Measurements from ENCODE around the gene SUZ12. TPM values are rescaled to one million over a fixed set of nuclear protein-coding genes. Genes with fewer than 3 reads are reported as not detected.
"Not testable (repeated sequence)": the region's sequence is repeated elsewhere in the genome, so short reads cannot be mapped to it uniquely, and the experiment has no call there.

Gene SUZ12
- total RNA-seq, 4 donors from 2014 or later: 7.0 to 9.2 (median 8.4) TPM

- in situ Hi-C loops (cut with MboI; ENCODE audit: low sequenced_read_pairs in 4 of 4) (loop anchor here in 1 of 4 donors (25.0 kb wide), 1 partner anchor 316 kb away; the partner anchor contains the start of gene C17orf75), intact Hi-C loops (cut with DNase I; ENCODE audit: low total_unique reads) (no loop called here)
- Histone ChIP-seq H3K36me3 (no peaks in the 10 kb centered on the region), H3K27ac (peak overlapping the region in 3 of 4 donors; percentile 4 to 54 (median 27)), H3K9me3 (no peaks in the 10 kb centered on the region), H3K4me1 (peaks cover 21 to 22% of the 10 kb centered on the region in 2 donors), H3K4me3 (no peak overlapping the region), H3K27me3 (no peaks in the 10 kb centered on the region)
- ATAC-seq (no peak), DNase-seq (no peak)
- no peak for TF ChIP-seq CTCF (IDR thresholded peaks at IDR 0.05 in 4 of 5, conservative IDR thresholded peaks at IDR 0.05 in 1 of 5)
- TF ChIP-seq POLR2A (IDR thresholded peaks at IDR 0.05): no peak
Observed at GRCh38 chr17:32021615-32021955, 84.8 kb downstream of the SUZ12 start.

- H3K27me3 ChIP-seq; H3K4me3 ChIP-seq; H3K9me3 ChIP-seq; intact Hi-C loops (cut with DNase I; ENCODE audit: low total_unique reads); H3K36me3 ChIP-seq; ATAC-seq; DNase-seq; H3K27ac ChIP-seq: not testable (repeated sequence)
- in situ Hi-C loops (cut with MboI; ENCODE audit: low sequenced_read_pairs in 4 of 4): loop anchor here in 1 of 4 donors (25.0 kb wide), 1 partner anchor 315 kb away; the partner anchor contains the start of gene C17orf75
- H3K4me1 ChIP-seq: peaks cover 13 to 16% of the 10 kb centered on the region in 2 donors
Observed at GRCh38 chr17:32022554-32022953, 85.7 kb downstream of the SUZ12 start.

- H3K27ac ChIP-seq; ATAC-seq; DNase-seq; H3K4me3 ChIP-seq; H3K36me3 ChIP-seq; H3K4me1 ChIP-seq; intact Hi-C loops (cut with DNase I; ENCODE audit: low total_unique reads); H3K27me3 ChIP-seq; in situ Hi-C loops (cut with MboI; ENCODE audit: low sequenced_read_pairs in 4 of 4); H3K9me3 ChIP-seq: not testable (repeated sequence)
Observed at GRCh38 chr17:32027271-32027670, 90.5 kb downstream of the SUZ12 start.

- no peaks in the 10 kb centered on the region for H3K27me3 ChIP-seq
- peaks cover 4 to 43% of the 10 kb centered on the region in 2 donors for H3K36me3 ChIP-seq
- H3K9me3 ChIP-seq: no peaks in the 10 kb centered on the region
- intact Hi-C loops (cut with DNase I; ENCODE audit: low total_unique reads) (no loop called here), in situ Hi-C loops (cut with MboI; ENCODE audit: low sequenced_read_pairs in 4 of 4) (no loop called here)
- no peak for ATAC-seq
- H3K4me3 ChIP-seq: no peak overlapping the region
- no peaks in the 10 kb centered on the region for H3K4me1 ChIP-seq
- DNase-seq: no peak
- H3K27ac ChIP-seq: no peak overlapping the region
- TF ChIP-seq POLR2A (IDR thresholded peaks at IDR 0.05) (no peak), CTCF (IDR thresholded peaks at IDR 0.05 in 4 of 5, conservative IDR thresholded peaks at IDR 0.05 in 1 of 5) (no peak)
Observed at GRCh38 chr17:32033223-32033622, 96.4 kb downstream of the SUZ12 start.

GRCh38 chr17:32033812-32034211 lies 97.0 kb downstream of the SUZ12 start:
- H3K4me1 ChIP-seq; ATAC-seq; in situ Hi-C loops (cut with MboI; ENCODE audit: low sequenced_read_pairs in 4 of 4); intact Hi-C loops (cut with DNase I; ENCODE audit: low total_unique reads); H3K27me3 ChIP-seq; H3K27ac ChIP-seq; H3K9me3 ChIP-seq; DNase-seq; H3K4me3 ChIP-seq: not testable (repeated sequence)
- H3K36me3 ChIP-seq: peaks cover 4 to 48% of the 10 kb centered on the region in 2 donors

GRCh38 chr17:32040246-32040645 lies 103.4 kb downstream of the SUZ12 start:
- ATAC-seq; in situ Hi-C loops (cut with MboI; ENCODE audit: low sequenced_read_pairs in 4 of 4); H3K27me3 ChIP-seq; H3K9me3 ChIP-seq; H3K4me3 ChIP-seq; DNase-seq; intact Hi-C loops (cut with DNase I; ENCODE audit: low total_unique reads); H3K27ac ChIP-seq; H3K4me1 ChIP-seq: not testable (repeated sequence)
- H3K36me3 ChIP-seq: peaks cover 4 to 55% of the 10 kb centered on the region in 2 donors

- peaks cover 0 to 44% of the 10 kb centered on the region in 2 donors for H3K36me3 ChIP-seq
- DNase-seq; H3K9me3 ChIP-seq; H3K4me3 ChIP-seq; in situ Hi-C loops (cut with MboI; ENCODE audit: low sequenced_read_pairs in 4 of 4); H3K27ac ChIP-seq; H3K4me1 ChIP-seq; H3K27me3 ChIP-seq; intact Hi-C loops (cut with DNase I; ENCODE audit: low total_unique reads); ATAC-seq: not testable (repeated sequence)
Observed at GRCh38 chr17:32041306-32041875, 104.6 kb downstream of the SUZ12 start.

- H3K27ac ChIP-seq; DNase-seq; intact Hi-C loops (cut with DNase I; ENCODE audit: low total_unique reads); in situ Hi-C loops (cut with MboI; ENCODE audit: low sequenced_read_pairs in 4 of 4); H3K9me3 ChIP-seq; H3K4me3 ChIP-seq; ATAC-seq; H3K4me1 ChIP-seq; H3K27me3 ChIP-seq: not testable (repeated sequence)
- peaks cover 0 to 35% of the 10 kb centered on the region in 2 donors for H3K36me3 ChIP-seq
Observed at GRCh38 chr17:32042266-32042665, 105.5 kb downstream of the SUZ12 start.

- H3K36me3 ChIP-seq: peaks cover 0 to 11% of the 10 kb centered on the region in 2 donors
- in situ Hi-C loops (cut with MboI; ENCODE audit: low sequenced_read_pairs in 4 of 4); H3K9me3 ChIP-seq; H3K4me1 ChIP-seq; H3K27ac ChIP-seq; intact Hi-C loops (cut with DNase I; ENCODE audit: low total_unique reads); H3K27me3 ChIP-seq; ATAC-seq; DNase-seq; H3K4me3 ChIP-seq: not testable (repeated sequence)
Observed at GRCh38 chr17:32045611-32046010, 108.8 kb downstream of the SUZ12 start.

- H3K4me3 ChIP-seq; H3K9me3 ChIP-seq; H3K36me3 ChIP-seq; H3K27me3 ChIP-seq; H3K27ac ChIP-seq; intact Hi-C loops (cut with DNase I; ENCODE audit: low total_unique reads); DNase-seq; ATAC-seq; in situ Hi-C loops (cut with MboI; ENCODE audit: low sequenced_read_pairs in 4 of 4); H3K4me1 ChIP-seq: not testable (repeated sequence)
Observed at GRCh38 chr17:32047663-32048062, 110.9 kb downstream of the SUZ12 start.
